Stimulated activated CD8-positive, alpha-beta memory T cell treated with anti-CD3 and anti-CD28 coated beads, Interleukin-15, amount 100 ng/mL, for 48 hours (primary cell): ENCODE data around the gene GPR55.

ENCODE experiments used
- DNase-seq, 2 donors: peaks; one replicate each; pipeline ENCODE4 v3.0.0-alpha.2; 2020; ENCODE audit warnings: low read depth in 2 of 2

GPR55 gene

DNA sequence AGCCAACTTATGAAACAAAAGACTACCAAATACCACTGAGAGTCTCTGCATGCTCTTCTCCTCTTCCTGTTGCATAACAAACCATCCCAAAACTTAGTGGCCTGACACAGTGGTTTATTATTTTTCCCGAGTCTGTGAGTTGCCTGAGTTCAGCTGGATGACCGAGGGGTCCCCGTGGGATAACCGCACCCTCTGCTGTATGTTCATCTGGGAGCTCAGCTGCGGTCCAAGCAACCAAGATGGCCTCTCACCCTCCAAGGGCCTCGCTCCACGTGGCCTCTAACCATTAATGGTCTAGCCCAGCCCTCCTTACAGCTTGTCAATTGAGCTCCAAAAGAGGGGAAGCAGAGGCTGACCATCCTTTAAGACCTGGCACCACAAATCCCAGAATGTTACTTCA is 43.2 kb downstream of the GPR55 start:
- no peak for DNase-seq

DNA sequence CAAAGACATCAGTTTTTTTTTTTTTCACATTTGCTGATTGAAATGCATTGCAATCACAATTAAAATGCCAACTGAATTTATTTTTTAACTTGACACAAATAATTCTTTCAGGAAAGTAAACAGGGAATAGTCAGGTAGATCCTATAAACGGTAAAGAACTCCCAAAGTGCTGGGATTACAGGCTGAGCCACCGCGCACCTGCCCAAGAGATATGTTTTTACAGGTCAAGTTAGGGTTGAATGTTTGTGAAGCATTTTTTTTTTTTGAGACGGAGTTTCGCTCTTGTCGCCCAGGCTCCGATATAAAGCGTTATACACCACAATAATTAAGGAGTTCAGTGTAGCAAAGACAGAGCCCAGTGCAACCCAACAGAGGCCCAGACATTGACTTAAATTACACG is 45.2 kb downstream of the GPR55 start:
- no peak for DNase-seq

DNA sequence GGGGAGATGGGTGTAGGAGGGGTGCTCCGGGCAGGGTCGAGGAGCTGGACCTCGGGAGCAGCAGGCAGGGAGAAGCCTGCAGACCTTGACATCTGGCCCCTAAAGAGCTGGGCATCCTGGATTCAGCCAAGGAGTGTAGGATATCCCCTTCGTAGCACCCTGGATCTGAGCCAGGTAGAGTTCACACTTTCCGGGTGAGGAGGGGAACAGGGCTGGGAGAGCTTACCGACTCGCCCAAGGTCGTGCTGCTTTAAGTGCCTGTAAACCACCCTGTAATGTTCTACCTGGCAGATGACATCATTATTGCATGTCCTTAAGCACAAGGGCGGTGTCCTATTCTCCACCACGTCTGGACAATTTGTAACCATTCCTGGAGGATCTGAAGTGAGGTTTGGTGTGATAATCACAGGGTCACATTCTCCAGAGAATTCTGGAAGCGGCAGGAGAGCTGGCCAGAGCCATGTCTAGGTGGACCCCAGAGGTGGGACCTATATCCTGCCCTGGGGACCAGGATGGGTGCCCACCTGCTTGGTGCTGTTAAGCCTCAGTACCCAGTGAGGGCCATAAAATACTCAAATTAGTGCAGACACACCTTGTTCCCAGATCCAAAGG is 45.7 kb downstream of the GPR55 start:
- no peak for DNase-seq

DNA sequence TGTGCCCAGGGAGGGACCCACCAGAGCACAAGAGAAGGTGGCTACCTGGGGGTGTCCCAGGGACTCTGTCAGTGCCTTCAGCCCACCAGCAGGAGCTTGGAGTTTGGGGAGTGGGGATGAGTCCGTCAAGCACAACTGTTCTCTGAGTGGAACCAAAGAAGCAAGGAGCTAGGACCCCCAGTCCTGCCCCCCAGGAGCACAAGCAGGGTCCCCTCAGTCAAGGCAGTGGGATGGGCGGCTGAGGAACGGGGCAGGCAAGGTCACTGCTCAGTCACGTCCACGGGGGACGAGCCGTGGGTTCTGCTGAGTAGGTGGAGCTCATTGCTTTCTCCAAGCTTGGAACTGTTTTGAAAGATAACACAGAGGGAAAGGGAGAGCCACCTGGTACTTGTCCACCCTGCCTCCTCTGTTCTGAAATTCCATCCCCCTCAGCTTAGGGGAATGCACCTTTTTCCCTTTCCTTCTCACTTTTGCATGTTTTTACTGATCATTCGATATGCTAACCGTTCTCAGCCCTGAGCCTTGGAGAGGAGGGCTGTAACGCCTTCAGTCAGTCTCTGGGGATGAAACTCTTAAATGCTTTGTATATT is 46.3 kb downstream of the GPR55 start:
- no peak for DNase-seq

DNA sequence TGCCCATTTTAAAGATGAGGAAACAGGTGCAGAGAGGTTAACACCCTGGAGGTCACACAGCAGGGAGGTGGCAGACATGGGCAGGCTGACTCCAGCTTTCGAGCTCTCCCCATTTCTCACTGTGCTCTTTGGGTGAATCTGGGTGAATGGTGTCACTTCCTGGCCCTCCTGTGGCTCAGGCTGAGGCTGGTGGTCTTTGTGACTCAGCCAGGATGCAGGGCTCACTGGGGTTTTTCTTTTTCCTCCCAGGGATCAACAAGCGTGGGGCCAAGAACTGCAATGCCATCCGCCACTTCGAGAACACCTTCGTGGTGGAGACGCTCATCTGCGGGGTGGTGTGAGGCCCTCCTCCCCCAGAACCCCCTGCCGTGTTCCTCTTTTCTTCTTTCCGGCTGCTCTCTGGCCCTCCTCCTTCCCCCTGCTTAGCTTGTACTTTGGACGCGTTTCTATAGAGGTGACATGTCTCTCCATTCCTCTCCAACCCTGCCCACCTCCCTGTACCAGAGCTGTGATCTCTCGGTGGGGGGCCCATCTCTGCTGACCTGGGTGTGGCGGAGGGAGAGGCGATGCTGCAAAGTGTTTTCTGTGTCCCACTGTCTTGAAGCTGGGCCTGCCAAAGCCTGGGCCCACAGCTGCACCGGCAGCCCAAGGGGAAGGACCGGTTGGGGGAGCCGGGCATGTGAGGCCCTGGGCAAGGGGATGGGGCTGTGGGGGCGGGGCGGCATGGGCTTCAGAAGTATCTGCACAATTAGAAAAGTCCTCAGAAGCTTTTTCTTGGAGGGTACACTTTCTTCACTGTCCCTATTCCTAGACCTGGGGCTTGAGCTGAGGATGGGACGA is 47.1 kb downstream of the GPR55 start:
- DNase-seq: peak; percentile 59 to 71

DNA sequence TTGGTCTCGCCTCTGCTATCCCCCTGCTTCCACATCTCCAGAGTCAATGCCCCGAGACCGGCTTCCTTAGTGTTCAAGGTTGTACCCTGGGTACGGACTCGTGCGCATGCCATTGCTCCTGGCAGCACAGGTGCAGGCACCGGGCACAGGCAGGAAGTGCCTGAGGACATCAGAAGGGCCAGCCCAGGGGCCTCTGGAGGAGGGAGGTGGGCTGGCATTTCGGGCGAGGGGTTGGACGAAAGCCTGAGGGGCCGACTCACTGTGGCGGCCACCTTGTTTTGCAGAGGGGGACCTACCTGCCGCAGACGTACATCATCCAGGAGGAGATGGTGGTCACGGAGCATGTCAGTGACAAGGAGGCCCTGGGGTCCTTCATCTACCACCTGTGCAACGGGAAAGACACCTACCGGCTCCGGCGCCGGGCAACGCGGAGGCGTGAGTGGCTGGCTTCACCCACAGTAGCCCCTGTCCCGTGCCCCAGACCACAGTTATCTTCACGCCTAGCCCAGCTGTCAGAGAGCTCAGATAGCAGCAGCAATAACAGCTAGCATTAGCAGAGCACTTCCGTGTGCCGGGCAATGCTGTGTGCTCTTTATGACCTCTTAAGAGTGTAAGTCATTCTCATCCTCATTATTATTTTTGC is 47.8 kb downstream of the GPR55 start:
- DNase-seq: no peak

DNA sequence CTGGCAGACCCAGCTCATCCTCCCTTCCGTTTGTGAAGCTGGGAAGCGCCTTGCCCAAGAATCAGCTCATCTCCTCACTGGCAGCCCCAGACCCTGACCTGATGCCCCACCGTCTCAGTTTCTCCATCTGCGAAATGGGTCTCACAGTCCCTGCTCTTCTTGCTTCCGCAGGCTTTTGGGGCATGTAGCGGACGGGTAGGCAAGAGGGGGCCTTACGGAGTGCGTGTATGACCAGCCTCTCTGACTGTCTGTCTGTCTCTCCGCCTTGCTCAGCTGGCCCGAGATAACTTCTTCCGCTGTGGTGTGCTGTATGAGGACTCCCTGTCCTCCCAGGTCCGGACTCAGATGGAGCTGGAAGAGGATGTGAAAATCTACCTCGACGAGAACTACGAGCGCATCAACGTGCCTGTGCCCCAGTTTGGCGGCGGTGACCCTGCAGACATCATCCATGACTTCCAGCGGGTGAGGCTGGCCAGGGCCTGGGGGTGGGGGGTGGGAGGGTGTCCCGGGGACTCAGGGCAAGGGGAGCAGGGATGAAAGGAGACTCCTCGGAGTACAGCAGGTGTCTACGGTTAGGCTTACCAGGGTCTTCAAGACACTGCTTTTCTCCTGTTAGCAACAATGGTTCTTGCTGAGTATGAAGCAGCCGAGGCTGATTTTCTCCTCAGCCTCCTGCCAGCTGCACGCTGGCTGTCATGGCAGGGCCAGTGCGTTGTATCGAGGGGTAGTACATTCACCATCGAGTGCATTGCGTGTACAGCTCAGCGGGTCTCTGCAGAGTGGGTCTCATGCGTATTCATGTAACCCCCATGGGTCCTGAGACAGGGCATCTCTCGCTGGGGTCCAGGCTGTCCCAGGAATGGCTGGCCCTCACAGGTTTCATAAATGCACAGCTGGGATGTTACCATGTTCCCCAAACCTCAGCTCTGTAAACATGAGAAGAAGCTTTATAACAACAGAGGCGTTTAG is 49.4 kb downstream of the GPR55 start:
- DNase-seq: no peak

DNA sequence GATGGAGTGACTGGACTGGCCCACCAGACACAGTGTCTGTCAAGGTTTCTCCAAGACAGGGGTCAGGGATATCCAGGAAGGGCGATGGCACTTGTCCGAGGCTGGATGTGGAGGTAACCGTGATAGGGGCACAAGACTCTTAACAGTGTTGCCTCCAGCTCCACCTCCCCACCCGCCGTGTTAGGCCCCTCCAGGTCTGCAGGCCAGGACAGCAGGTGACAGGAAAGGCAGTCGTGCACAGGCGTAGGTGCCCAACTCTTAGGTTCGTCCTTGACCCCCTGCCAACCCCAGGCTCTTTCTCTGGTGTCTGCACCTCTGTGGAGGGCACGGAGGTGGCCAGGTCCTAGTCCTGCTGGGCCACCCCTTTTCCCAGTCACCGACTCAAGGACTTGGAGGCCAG is 50.2 kb downstream of the GPR55 start:
- DNase-seq: no peak

DNA sequence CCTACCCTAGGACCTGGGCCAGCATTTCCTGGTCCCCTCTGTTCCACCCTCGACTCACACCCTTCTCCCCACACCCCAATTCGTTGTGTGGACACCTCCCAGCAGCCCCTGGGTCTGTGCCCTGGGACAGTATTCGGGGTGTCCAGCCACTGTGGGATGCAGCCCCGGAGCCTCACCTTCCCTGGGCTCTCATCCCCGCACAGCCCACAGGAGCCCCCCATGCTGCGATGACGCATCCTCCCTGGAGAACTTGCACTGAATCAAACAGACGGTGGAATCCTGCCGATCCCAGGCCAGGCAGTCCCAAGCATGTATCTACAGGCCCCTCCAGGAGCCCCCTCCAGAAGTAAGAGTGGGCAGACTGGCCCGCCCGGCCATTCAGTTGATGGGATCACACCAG is 50.6 kb downstream of the GPR55 start:
- no peak for DNase-seq

DNA sequence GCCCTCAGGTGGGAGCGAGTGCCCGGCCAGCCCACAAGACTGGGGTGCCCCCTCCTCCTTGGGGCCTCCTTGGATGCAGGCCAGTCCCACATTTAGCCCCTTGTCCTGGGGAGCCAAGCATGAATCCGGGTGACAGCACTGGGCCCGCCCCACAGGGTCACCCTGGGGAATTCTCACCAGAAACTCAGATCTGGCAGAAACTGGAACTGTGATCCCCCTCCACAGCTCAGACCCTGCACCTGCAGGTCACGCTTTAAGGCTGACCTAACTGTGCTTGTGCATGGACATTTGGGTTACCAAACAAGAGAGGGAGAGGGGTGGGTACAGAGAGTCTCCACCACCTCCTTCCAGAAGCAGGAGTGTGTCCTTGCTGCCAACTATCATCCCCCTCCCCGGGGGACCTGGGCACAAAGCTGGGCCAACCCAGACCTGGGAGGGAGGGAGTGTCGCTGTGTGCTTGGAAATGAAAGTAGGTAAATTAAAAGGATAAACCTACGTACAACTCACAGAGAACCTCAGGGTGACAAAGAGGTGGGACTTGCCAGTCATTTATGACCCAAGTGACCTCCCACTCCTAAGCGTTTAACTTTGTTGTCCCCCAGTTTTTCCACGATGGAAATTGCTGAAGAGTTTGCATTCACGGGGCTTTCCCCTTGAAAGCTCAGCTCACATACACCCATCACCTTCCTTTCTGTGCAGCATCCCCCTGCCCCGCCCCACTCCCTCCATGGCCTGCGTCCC is 51.2 kb downstream of the GPR55 start:
- no peak for DNase-seq

DNA sequence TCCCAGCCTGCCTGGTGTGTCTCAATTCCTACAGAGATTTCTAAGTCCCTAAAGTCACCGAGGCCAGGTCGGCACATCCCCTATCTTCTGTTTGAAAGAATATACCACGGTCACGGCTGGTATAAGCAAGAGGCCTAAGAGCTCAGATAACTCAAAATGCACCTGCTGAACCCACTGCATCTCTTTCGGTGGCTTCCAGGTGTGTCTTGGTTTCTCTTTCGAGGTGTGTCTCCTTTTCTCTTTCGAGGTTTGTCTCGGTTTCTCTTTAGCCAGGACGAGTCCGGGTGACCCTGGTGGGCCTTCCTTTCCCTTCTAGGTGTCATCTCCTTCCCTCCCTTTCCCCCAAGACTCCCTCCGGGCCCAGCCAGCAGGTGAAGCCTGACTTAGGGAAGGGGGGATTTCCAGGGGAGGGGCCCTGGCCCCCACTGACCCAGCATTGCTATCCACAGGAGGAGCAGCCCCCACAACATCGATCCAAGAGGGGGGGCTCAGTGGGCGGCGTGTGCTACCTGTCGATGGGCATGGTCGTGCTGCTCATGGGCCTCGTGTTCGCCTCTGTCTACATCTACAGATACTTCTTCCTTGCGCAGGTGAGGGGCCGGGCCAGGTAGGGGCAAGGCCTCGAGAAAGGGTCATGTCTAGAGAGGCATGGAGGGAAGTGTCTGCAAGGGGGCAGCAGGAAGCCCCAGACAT is 51.9 kb downstream of the GPR55 start:
- no peak for DNase-seq

DNA sequence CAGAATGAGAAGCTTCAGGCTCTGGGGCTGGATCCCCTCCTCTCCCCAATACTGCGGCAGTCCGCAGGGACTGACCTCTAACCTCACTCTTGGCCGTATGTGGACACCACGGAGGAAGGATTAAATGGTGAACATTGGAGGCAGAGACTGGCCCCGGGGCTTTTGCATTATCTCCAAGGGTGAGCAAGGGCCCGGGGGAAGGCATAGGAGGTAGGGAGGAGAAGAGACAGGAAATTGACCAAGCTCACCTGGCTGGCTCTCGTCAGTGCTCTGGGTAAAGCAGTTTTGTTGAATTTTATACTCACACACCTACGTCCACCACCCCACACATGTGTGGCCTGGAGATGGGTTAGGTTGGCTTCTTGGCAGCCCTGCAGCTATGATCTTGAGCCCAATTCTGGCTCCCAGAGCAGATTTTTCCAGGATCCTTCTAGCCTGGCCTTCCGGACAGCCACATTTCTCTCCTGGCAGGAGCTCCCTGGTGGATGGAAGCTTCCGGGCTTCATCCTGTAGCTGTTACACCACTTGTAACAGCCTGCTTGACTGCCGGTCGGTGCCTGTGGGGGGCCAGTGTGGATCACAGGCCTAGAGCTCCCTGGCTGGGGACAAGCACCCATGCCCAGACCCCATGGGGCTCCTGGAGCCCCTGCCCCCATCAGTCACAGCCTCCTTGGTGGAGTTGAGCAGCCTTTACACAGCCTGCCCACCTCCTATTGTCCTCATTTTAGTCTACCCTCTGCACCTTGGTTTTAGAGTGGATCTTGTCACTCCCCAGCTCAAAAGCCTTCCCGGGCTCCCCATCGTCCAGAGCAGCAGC is 52.7 kb downstream of the GPR55 start:
- no peak for DNase-seq

DNA sequence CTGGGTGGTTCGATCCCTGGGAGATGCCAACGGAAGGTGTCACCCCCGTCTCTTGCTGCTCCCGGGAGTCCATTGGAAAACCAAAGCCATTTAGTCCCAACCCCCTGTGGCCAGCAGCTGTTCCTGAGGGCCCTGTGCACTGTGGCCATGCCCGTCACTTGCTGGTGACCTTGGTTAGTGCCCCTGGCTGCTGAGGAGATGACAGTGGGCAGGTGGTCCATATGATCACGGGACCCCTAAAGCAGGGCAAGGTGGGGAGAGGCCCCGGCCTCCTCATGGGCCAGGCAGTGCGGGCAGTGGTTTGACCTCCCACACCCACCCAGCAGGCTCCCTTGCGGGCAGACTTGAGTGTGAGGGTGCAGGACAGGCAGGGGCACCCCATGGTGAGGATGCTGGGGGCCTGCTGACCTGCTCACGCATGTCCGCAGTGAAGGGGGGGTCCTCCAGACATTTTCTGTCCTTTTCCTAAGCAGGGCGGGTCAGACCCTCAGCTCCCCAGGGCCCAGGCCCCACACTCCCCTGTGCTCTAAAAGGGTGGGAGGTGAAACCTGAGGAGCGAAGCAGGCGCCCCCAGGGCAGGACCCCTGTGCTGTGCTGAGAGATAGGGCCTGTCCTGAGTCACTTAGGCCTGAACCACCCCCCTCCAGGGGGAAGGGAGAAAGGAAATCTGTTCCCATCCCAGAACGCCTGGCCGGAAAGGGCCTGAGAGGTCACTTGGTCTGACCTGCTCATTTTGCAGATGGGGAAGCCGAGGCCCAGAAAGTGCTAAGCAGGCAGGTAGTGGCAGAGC is 53.5 kb downstream of the GPR55 start:
- no peak for DNase-seq

DNA sequence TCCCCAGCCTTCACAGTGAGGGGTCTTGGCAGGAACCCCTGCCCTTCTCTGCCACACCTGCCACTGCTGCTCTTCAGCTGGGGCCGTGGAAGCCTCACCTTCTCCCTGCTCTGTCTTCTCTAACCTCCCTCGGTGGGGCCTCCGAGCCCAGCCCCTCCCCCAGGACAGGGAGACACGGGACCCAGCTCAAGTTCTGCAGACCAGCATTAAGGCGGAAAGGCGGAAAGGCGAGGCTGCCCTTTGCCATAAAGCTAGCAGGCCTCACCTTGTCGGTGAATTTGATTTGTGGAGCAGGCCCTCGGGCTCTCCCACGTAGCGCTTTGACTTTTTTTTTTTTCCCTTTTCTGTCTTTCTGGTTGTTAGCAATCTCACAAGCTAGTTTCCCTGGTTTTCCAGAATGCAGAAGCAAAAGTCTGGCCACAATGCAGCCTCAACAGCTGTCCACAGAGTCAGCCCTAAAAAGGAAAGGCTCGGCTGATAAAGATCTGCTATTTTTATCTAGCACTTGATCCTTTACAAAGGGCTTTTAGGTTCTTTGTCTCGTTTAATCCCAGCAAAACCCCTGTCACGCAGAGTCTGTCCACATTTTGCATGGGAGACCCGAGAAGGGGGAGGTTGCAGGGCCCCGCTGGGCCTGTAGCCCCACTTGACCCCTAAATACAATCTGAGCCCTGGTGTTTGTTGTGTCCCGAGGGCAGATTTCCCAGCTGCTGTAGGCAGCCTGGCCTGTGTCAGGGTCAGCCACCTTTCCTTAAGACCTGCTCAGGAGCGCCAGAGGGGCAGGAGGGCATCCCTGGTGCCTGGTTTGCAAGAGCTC is 54.3 kb downstream of the GPR55 start:
- DNase-seq: no peak

DNA sequence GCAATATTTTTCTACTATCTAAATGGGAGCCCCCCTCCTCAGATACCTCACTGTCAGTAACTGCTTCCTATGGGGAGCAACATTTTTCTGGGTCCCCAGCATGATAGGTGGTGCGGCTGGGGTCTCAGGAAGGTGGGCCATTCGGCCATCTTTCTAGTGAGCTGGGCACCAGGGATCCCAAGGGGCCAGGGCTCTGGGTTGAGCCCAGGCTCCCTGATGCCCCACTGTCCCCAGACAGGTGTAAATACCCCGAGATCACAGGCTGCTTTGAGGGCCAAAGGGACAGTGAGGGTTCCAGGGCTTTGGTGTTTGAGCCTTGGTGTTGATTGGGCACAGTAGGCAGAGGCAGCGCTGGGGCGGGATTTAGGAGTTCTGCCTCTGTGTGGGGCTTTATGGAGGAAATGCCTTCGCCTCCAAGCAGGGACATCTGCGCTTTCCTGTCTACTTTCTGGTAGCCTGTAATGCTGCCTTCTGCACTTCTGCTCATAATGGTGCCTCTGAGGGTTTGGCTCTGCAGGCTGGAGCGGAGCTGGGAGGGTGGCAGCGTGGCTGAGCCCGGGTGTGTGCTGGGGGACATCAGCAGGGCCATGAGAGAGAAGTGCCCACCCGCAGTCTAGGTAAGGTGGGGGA is 55.0 kb downstream of the GPR55 start:
- DNase-seq: no peak

DNA sequence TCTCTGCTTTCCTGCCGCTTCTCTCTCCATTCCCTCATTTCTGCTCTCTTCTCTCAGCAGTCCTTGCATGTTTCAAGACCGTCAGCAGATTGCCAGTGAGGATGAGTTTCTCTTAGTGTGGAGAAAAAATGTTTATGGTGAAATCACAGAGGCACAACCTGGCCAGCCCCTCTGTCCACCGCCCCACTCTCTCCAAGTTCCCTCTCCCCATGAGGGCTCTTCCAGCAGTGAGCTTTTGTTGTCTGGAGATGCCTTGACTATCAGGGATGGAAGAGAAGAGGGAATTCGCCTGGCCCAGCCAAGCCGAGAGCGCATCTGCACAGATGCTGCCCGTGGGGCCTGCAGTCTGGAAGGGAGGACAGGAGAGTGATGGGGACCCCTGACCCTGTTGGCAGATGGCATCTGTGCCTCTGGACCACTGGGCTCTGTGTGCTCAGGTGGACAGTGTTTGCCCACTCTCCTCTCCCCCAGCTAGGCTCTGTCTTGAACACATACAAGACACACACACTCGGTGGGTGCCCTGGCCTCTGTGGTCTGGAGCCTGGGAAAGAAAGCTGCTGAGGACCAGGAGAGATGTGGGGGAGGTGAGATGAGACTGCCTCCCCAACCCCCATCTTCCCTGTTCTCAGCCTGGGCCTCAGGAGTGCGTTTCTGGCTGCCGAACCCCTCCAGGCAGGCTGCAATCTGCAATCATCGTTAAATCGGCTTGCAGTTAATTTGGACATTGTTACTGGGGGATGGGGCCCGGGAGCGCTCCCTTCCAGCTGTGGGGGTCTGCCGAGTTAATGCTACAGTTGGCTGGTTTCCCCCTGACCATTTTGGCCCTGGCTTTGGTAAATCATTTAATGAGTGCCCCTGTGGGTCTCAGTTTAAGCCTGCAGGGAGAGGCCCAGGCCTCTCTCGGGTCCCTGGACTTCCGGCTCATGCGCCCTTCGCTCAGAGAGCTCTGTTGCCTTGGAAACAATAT is 55.8 kb downstream of the GPR55 start:
- no peak for DNase-seq
